HUES6 (cell line): ENCODE results near the gene SLC19A1.

Experiments used
- H3K27ac ChIP-seq: 2 replicates; pipeline ENCODE4 v1.7.0; 2013; ENCODE audit warnings: low read depth, mild to moderate bottlenecking, low read length, inconsistent platforms
- H3K27me3 ChIP-seq: 2 replicates; pipeline ENCODE4 v1.6.1; 2013; ENCODE audit warnings: low read length; ENCODE audit not compliant: control insufficient read depth, insufficient read depth
- H3K36me3 ChIP-seq: 2 replicates; pipeline ENCODE4 v1.6.1; 2013; ENCODE audit warnings: low read length; ENCODE audit not compliant: control insufficient read depth, insufficient read depth
- H3K4me1 ChIP-seq: 2 replicates; pipeline ENCODE4 v1.6.1; 2013; ENCODE audit warnings: low read length; ENCODE audit not compliant: control insufficient read depth, insufficient read depth
- H3K4me3 ChIP-seq: 2 replicates; pipeline ENCODE4 v1.5.1; 2013; ENCODE audit warnings: low read depth, low read length
- H3K9ac ChIP-seq: one replicate; pipeline ENCODE4 v1.6.1; 2013; ENCODE audit warnings: mild to moderate bottlenecking, low read length
- H3K9me3 ChIP-seq: 2 replicates; pipeline ENCODE4 v1.6.1; 2013; ENCODE audit warnings: low read depth, low read length; ENCODE audit not compliant: control insufficient read depth, insufficient read depth

Gene SLC19A1

GRCh38 chr21:45583831-45584509, 41.7 kb upstream of the SLC19A1 start:
- Histone ChIP-seq H3K27me3 (peaks cover 20% of the 10 kb centered on the region), H3K27ac (no peak overlapping the region), H3K4me3 (no peak overlapping the region), H3K36me3 (no peaks in the 10 kb centered on the region), H3K9me3 (peaks cover 64% of the 10 kb centered on the region), H3K9ac (no peak overlapping the region), H3K4me1 (no peaks in the 10 kb centered on the region; the same call in 1 of the 2 replicates)

GRCh38 chr21:45582128-45582527, 39.9 kb upstream of the SLC19A1 start:
- no peak overlapping the region for H3K27ac ChIP-seq
- H3K27me3 ChIP-seq: peaks cover 3% of the 10 kb centered on the region; the same call in 1 of the 2 replicates
- H3K4me1 ChIP-seq: no peaks in the 10 kb centered on the region; the same call in 1 of the 2 replicates
- no peaks in the 10 kb centered on the region for H3K36me3 ChIP-seq
- H3K9ac ChIP-seq: no peak overlapping the region
- H3K4me3 ChIP-seq: no peak overlapping the region
- peaks cover 46% of the 10 kb centered on the region for H3K9me3 ChIP-seq

DNA sequence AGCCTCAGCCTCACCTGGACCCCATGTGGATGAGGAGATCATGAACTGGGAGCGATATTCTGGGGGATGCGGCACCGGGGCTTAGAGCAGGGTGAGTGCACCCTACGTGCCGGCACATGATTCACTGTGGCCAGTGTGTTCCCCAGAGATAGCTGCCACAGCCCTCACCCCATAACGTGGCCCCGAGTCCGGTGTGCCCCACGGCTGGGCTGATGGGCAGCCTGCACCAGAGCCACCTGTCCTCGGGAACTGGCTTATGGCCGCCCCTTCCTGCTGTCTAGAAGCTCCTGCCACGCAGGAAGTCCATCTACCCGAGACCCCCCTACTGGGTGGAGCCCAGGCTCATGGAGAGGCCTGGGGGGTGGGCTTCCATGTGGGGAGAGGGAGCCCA, 39.1 kb upstream of the SLC19A1 start:
- Histone ChIP-seq H3K9ac (no peak overlapping the region), H3K4me3 (no peak overlapping the region), H3K4me1 (no peaks in the 10 kb centered on the region; the same call in 1 of the 2 replicates), H3K9me3 (peaks cover 37% of the 10 kb centered on the region), H3K27me3 (peaks cover 6% of the 10 kb centered on the region; the same call in 1 of the 2 replicates), H3K36me3 (no peaks in the 10 kb centered on the region), H3K27ac (no peak overlapping the region)

DNA sequence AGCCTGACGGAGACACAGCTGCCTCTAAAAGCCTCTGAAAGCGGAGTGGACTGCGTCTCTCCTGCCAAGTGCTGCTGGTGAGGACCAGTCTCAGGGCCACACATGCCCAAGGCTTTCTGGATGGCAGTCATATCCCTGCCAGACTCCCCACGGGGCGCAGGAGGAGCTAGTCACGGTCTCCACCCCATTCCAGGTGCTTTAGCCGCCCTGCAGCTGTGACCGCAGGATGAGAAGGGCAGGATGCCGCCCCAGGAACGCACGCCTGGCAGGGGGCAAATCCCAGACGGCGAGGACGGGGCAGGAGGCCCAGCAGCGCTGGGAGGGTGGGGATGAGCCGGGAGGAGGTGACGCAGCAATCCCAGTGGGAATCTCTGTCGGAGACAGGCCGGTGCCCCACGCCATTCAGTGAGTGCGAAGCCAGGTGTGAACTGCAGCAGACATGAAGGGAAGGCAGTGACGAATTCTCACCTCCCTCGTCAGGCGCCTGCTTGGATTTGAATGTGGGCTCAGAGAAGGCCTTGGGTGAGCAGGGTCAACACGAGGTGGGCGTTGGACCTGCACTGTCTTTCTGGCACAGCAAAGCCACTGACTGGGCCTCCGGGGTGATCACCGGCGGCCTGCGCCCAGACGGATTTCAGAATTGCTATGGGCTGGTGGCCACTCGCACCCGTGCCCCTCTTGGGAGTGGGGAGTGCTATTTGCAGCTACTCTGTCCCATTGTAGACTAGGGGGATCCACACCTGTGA, 38.5 kb upstream of the SLC19A1 start:
- no peaks in the 10 kb centered on the region; the same call in 1 of the 2 replicates for H3K4me1 ChIP-seq
- no peak overlapping the region for H3K9ac ChIP-seq
- H3K27me3 ChIP-seq: peaks cover 6% of the 10 kb centered on the region; the same call in 1 of the 2 replicates
- no peak overlapping the region for H3K4me3 ChIP-seq
- peaks cover 32% of the 10 kb centered on the region for H3K9me3 ChIP-seq
- no peak overlapping the region for H3K27ac ChIP-seq
- H3K36me3 ChIP-seq: no peaks in the 10 kb centered on the region

DNA sequence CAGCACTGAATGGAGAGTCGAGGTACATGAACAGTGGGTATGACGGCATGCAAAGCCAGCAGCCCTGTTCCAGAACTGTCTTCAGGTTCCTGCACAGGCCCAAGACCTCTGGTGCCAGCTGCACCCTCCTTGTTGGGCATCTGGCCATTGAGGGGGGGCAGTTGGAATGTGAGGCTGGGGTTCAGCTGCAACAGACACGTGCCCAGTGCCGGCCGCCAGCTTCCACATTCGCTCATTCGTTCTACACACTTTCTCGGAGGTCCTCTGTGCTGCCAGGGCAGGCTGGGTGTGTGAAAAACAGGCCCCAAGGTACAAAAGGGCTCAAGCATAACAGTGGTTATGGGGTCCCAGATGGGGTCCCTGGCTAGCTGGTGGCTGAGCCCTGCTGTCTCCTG, 37.9 kb upstream of the SLC19A1 start:
- no peaks in the 10 kb centered on the region for H3K36me3 ChIP-seq
- no peak overlapping the region for H3K9ac ChIP-seq
- H3K27ac ChIP-seq: no peak overlapping the region
- H3K27me3 ChIP-seq: peaks cover 6% of the 10 kb centered on the region; the same call in 1 of the 2 replicates
- H3K9me3 ChIP-seq: peaks cover 28% of the 10 kb centered on the region
- H3K4me3 ChIP-seq: no peak overlapping the region
- H3K4me1 ChIP-seq: no peaks in the 10 kb centered on the region; the same call in 1 of the 2 replicates

- Histone ChIP-seq H3K27ac (no peak overlapping the region), H3K9ac (no peak overlapping the region), H3K4me1 (peaks cover 3% of the 10 kb centered on the region), H3K4me3 (no peak overlapping the region), H3K27me3 (peaks cover 6% of the 10 kb centered on the region; the same call in 1 of the 2 replicates), H3K36me3 (no peaks in the 10 kb centered on the region), H3K9me3 (peaks cover 23% of the 10 kb centered on the region)
Observed at GRCh38 chr21:45579383-45580180, 37.3 kb upstream of the SLC19A1 start.

GRCh38 chr21:45578811-45579381, 36.7 kb upstream of the SLC19A1 start:
- H3K27ac ChIP-seq: no peak overlapping the region
- H3K9me3 ChIP-seq: peaks cover 16% of the 10 kb centered on the region
- H3K27me3 ChIP-seq: peaks cover 6% of the 10 kb centered on the region; the same call in 1 of the 2 replicates
- H3K4me3 ChIP-seq: no peak overlapping the region
- H3K4me1 ChIP-seq: peaks cover 10% of the 10 kb centered on the region
- no peaks in the 10 kb centered on the region for H3K36me3 ChIP-seq
- no peak overlapping the region for H3K9ac ChIP-seq

GRCh38 chr21:45578176-45578801, 36.0 kb upstream of the SLC19A1 start:
- Histone ChIP-seq H3K9ac (no peak overlapping the region), H3K9me3 (peaks cover 10% of the 10 kb centered on the region), H3K4me1 (peaks cover 11% of the 10 kb centered on the region), H3K4me3 (no peak overlapping the region), H3K27ac (no peak overlapping the region), H3K27me3 (peaks cover 6% of the 10 kb centered on the region; the same call in 1 of the 2 replicates), H3K36me3 (no peaks in the 10 kb centered on the region)

GRCh38 chr21:45577801-45578175, 35.5 kb upstream of the SLC19A1 start:
- H3K9me3 ChIP-seq: peaks cover 5% of the 10 kb centered on the region
- H3K27me3 ChIP-seq: peaks cover 6% of the 10 kb centered on the region; the same call in 1 of the 2 replicates
- H3K27ac ChIP-seq: no peak overlapping the region
- H3K4me3 ChIP-seq: no peak overlapping the region
- H3K36me3 ChIP-seq: no peaks in the 10 kb centered on the region
- peaks cover 11% of the 10 kb centered on the region for H3K4me1 ChIP-seq
- H3K9ac ChIP-seq: no peak overlapping the region
